ENCODE measurements around the gene NEDD9.

Gene NEDD9

GRCh38 chr6:11260249-11261038 lies 28.0 kb upstream of the NEDD9 start:
- no peak for DNase-seq

GRCh38 chr6:11258260-11259237 lies 26.1 kb upstream of the NEDD9 start:
- no peak for DNase-seq

- no peak for DNase-seq
Observed at GRCh38 chr6:11255610-11256009, 23.1 kb upstream of the NEDD9 start.

- no peak for DNase-seq
Observed at GRCh38 chr6:11253594-11253993, 21.1 kb upstream of the NEDD9 start.

GRCh38 chr6:11251553-11252360 lies 19.3 kb upstream of the NEDD9 start:
- peak; percentile 68 for DNase-seq

GRCh38 chr6:11250108-11250507 lies 17.6 kb upstream of the NEDD9 start:
- no peak for DNase-seq

GRCh38 chr6:11248974-11249761 lies 16.7 kb upstream of the NEDD9 start:
- DNase-seq: no peak

GRCh38 chr6:11246722-11247121 lies 14.3 kb upstream of the NEDD9 start:
- DNase-seq: no peak

- no peak for DNase-seq
Observed at GRCh38 chr6:11245381-11246256, 13.2 kb upstream of the NEDD9 start.

- DNase-seq: no peak
Observed at GRCh38 chr6:11244387-11245126, 12.1 kb upstream of the NEDD9 start.

- DNase-seq: no peak
Observed at GRCh38 chr6:11243861-11244260, 11.4 kb upstream of the NEDD9 start.

- no peak for DNase-seq
Observed at GRCh38 chr6:11242711-11243110, 10.2 kb upstream of the NEDD9 start.

- peak; percentile 43 for DNase-seq
Observed at GRCh38 chr6:11241793-11242201, 9.3 kb upstream of the NEDD9 start.

- DNase-seq: no peak
Observed at GRCh38 chr6:11241154-11241792, 8.8 kb upstream of the NEDD9 start.

GRCh38 chr6:11237956-11238355 lies 5.5 kb upstream of the NEDD9 start:
- no peak for DNase-seq

GRCh38 chr6:11237428-11237827 lies 5.0 kb upstream of the NEDD9 start:
- no peak for DNase-seq

GRCh38 chr6:11236915-11237314 lies 4.4 kb upstream of the NEDD9 start:
- no peak for DNase-seq

GRCh38 chr6:11236076-11236750 lies 3.7 kb upstream of the NEDD9 start:
- peak; percentile 24 for DNase-seq

GRCh38 chr6:11235062-11235461 lies 2.6 kb upstream of the NEDD9 start:
- DNase-seq: no peak
